Measurements from ENCODE around the gene TNK2. TPM values are rescaled to one million over a fixed set of nuclear protein-coding genes. Genes with fewer than 3 reads are reported as not detected.
A peak's percentile ranks its signal among the peaks of the same experiment; 100 is the strongest.
"Not testable (repeated sequence)": the region's sequence is repeated elsewhere in the genome, so short reads cannot be mapped to it uniquely, and the experiment has no call there.

Gene TNK2
- total RNA-seq, 5 donors from 2014 or later (not counting 1 experiment from before 2014, with no cell fraction given), result 159 to 198 (median 181) TPM

DNA sequence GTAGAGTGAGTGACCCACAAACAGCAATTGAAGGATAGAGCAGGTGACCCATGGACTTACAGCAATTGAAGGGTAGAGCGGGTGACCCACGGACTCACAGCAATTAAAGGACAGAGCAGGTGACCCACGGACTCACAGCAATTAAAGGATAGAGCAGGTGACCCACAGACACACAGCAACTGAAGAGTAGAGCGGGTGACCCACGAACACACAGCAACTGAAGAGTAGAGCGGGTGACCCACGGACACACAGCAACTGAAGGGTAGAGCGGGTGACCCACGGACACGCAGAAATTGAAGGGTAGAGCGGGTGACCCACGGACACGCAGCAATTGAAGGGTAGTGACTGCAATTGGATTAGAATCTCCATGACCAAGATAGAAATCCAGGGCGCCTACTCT, 9.8 kb upstream of the TNK2 start:
- Mint-ChIP-seq H3K36me3 (no peaks in the 10 kb centered on the region), H3K4me3 (no peak overlapping the region), H3K27me3 (peaks cover 0 to 15% of the 10 kb centered on the region in 2 donors), H3K4me1 (peaks cover 13 to 16% (median 14%) of the 10 kb centered on the region in 3 donors), H3K27ac (no peak overlapping the region), H3K9me3 (no peaks in the 10 kb centered on the region)
- peaks cover 3 to 9% of the 10 kb centered on the region in 2 experiments for H3K4me1 ChIP-seq (ENCODE audit: control insufficient read depth in 1 of 2, extremely low read depth in 1 of 2, insufficient read depth in 2 of 2, low read length in 2 of 2)
- POLR2A ChIA-PET, result no interaction called here
- no peak overlapping the region for H3K4me3 ChIP-seq (ENCODE audit: control insufficient read depth in 1 of 2, extremely low read depth in 1 of 2, low read length in 1 of 2)
- WGBS (ENCODE audit: insufficient coverage), result 89% methylated on average over 7 of the region's 14 CpGs
- H3K27ac ChIP-seq (ENCODE audit: low read length), result no peak overlapping the region
- DNase-seq, result no peak
- CTCF ChIA-PET, result interaction anchor here in 1 of 2 donors (1.8 kb wide), 1 partner anchor 24 kb away, joined by 5 read pairs; no protein-coding TSS in a partner anchor
- H3K36me3 ChIP-seq (ENCODE audit: control insufficient read depth in 2 of 2, extremely low read depth in 1 of 2, insufficient read depth in 1 of 2, low read length in 1 of 2), result no peaks in the 10 kb centered on the region
- peaks cover 0 to 11% of the 10 kb centered on the region in 2 experiments for H3K27me3 ChIP-seq (replicated peaks in 1 of 2; ENCODE audit: control insufficient read depth in 2 of 2, extremely low read depth in 1 of 2, insufficient read depth in 2 of 2, low read length in 1 of 2)
- ATAC-seq (replicated peaks in 1 of 4), result no peak
- H3K9me3 ChIP-seq, result no peaks in the 10 kb centered on the region

DNA sequence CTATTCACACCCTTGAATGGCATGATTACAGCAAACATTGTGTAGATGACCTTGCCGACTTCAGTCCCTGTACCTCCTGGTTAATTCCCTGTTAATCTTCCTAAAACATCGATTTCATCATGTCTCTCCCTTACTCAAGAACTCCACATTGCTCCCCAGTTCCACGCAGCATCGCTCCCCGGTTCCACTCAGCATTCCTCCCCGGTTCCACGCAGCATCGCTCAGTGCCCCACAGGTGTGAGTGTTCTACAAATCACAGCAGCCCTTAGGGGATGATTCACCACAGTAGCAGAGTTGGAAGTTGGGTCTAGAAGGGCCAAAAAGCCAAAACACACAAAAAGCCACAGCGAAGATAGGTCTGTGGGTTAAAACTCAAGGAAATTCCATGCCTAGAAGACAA, 8.6 kb upstream of the TNK2 start:
- H3K27ac Mint-ChIP-seq, result no peak overlapping the region
- H3K27me3 Mint-ChIP-seq, result peaks cover 0 to 15% of the 10 kb centered on the region in 2 donors
- H3K4me1 ChIP-seq (ENCODE audit: control insufficient read depth in 1 of 2, extremely low read depth in 1 of 2, insufficient read depth in 2 of 2, low read length in 2 of 2), result peaks cover 3 to 9% of the 10 kb centered on the region in 2 experiments
- no peak overlapping the region for H3K4me3 Mint-ChIP-seq
- H3K9me3 Mint-ChIP-seq, result no peaks in the 10 kb centered on the region
- H3K36me3 Mint-ChIP-seq, result no peaks in the 10 kb centered on the region
- H3K27me3 ChIP-seq (replicated peaks in 1 of 2; ENCODE audit: control insufficient read depth in 2 of 2, extremely low read depth in 1 of 2, insufficient read depth in 2 of 2, low read length in 1 of 2), result peaks cover 0 to 11% of the 10 kb centered on the region in 2 experiments
- no peaks in the 10 kb centered on the region for H3K36me3 ChIP-seq (ENCODE audit: control insufficient read depth in 2 of 2, extremely low read depth in 1 of 2, insufficient read depth in 1 of 2, low read length in 1 of 2)
- H3K27ac ChIP-seq (ENCODE audit: low read length), result no peak overlapping the region
- no peaks in the 10 kb centered on the region for H3K9me3 ChIP-seq
- H3K4me3 ChIP-seq (ENCODE audit: control insufficient read depth in 1 of 2, extremely low read depth in 1 of 2, low read length in 1 of 2), result no peak overlapping the region
- WGBS (ENCODE audit: insufficient coverage), result 86% methylated on average over 9 of the region's 9 CpGs
- ChIA-PET CTCF (interaction anchor here in 1 of 2 donors (2.1 to 3.2 kb wide), 3 partner anchors 10 to 58 kb away, joined by 6 to 22 read pairs (median 17); no protein-coding TSS in a partner anchor), POLR2A (no interaction called here)
- peaks cover 13 to 16% (median 14%) of the 10 kb centered on the region in 3 donors for H3K4me1 Mint-ChIP-seq
- ATAC-seq (replicated peaks in 1 of 4), result no peak
- no peak for DNase-seq

DNA sequence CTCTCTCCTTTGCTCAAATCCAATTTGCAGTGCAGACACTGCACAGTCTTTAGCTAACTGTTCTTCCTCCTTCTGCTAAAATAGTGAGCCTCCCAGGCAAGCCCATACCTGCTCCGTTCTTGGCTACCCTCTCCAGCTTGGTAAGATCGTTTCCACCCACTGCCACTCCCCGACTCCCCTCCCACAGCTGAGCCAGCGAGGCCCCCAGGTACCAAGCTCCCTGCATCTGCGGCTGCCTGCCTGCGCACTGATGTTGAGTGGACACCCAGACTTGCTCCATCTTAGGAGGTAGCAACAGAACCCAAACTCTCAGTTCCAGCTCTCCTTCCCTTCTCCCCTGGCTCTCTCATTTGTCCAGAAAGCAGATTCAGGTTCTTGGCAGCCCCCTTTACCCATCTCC, 7.9 kb upstream of the TNK2 start:
- H3K4me1 Mint-ChIP-seq, result peaks cover 13 to 16% (median 14%) of the 10 kb centered on the region in 3 donors
- ChIA-PET POLR2A (interaction anchor here in 1 of 2 donors (0.5 to 0.6 kb wide), 2 partner anchors 12 to 347 kb away, joined by 3 to 9 read pairs; no protein-coding TSS in a partner anchor), CTCF (interaction anchor here (0.6 to 3.2 kb wide), 8 partner anchors 9 to 498 kb away, joined by 3 to 22 read pairs (median 6); no protein-coding TSS in a partner anchor)
- ATAC-seq (replicated peaks in 1 of 4), result no peak
- H3K36me3 Mint-ChIP-seq, result no peaks in the 10 kb centered on the region
- H3K9me3 Mint-ChIP-seq, result no peaks in the 10 kb centered on the region
- Histone ChIP-seq H3K36me3 (ENCODE audit: control insufficient read depth in 2 of 2, extremely low read depth in 1 of 2, insufficient read depth in 1 of 2, low read length in 1 of 2) (no peaks in the 10 kb centered on the region), H3K27me3 (replicated peaks in 1 of 2; ENCODE audit: control insufficient read depth in 2 of 2, extremely low read depth in 1 of 2, insufficient read depth in 2 of 2, low read length in 1 of 2) (peaks cover 0 to 11% of the 10 kb centered on the region in 2 experiments), H3K27ac (ENCODE audit: low read length) (no peak overlapping the region), H3K4me1 (ENCODE audit: control insufficient read depth in 1 of 2, extremely low read depth in 1 of 2, insufficient read depth in 2 of 2, low read length in 2 of 2) (peaks cover 3 to 9% of the 10 kb centered on the region in 2 experiments), H3K9me3 (no peaks in the 10 kb centered on the region), H3K4me3 (ENCODE audit: control insufficient read depth in 1 of 2, extremely low read depth in 1 of 2, low read length in 1 of 2) (no peak overlapping the region)
- 78% methylated on average over 6 of the region's 6 CpGs for WGBS (ENCODE audit: insufficient coverage)
- no peak for DNase-seq
- H3K27me3 Mint-ChIP-seq, result peaks cover 0 to 15% of the 10 kb centered on the region in 2 donors
- H3K4me3 Mint-ChIP-seq, result no peak overlapping the region
- no peak overlapping the region for H3K27ac Mint-ChIP-seq

DNA sequence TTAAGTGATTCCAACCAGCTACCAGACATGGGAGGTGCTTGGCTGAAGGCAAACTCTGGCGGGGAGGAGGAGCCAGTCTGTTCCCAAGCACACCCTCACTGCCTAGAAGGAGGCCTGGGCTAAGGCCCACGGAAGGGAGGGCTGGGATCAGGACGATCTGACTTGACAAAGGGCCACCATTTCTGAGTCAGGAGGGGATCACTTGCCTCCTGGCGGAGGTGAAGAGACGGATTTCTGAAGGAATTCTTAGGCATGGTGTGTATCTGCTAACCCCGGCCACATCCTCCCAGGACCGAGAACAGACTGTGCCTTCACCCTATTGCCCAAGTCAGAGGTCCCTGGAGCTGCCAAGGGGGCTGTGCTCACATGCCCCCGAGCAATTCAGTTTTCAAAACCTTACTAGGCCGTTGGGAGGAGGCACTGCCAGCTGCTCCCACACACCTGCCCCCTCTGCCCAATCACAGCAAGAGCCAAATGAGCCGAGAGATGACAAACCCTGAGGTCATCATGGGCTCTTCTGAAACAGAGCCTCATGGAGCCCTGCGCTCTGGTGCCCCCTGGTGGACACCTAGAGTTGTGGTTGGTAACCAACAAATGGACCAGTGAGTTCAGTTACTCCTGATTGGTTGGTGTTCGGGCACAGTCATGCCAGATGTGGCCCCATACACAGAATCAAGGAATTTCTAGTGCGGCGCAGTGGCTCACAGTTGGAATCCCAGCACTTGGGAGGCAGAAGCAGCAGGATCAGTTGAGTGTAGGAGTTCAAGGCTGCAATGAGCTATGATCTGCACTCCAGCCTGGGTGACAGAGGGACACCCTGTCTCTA, 6.5 kb upstream of the TNK2 start:
- Histone ChIP-seq H3K36me3 (ENCODE audit: control insufficient read depth in 2 of 2, extremely low read depth in 1 of 2, insufficient read depth in 1 of 2, low read length in 1 of 2) (no peaks in the 10 kb centered on the region), H3K9me3 (no peaks in the 10 kb centered on the region), H3K4me1 (ENCODE audit: control insufficient read depth in 1 of 2, extremely low read depth in 1 of 2, insufficient read depth in 2 of 2, low read length in 2 of 2) (peaks cover 6 to 16% of the 10 kb centered on the region in 2 experiments), H3K27me3 (replicated peaks in 1 of 2; ENCODE audit: control insufficient read depth in 2 of 2, extremely low read depth in 1 of 2, insufficient read depth in 2 of 2, low read length in 1 of 2) (peaks cover 0 to 11% of the 10 kb centered on the region in 2 experiments), H3K4me3 (ENCODE audit: control insufficient read depth in 1 of 2, extremely low read depth in 1 of 2, low read length in 1 of 2) (no peak overlapping the region), H3K27ac (ENCODE audit: low read length) (peak overlapping the region; percentile 20)
- H3K4me3 Mint-ChIP-seq, result no peak overlapping the region
- ChIA-PET POLR2A (interaction anchor here in 1 of 2 donors (0.6 kb wide), 1 partner anchor 12 kb away, joined by 9 read pairs; no protein-coding TSS in a partner anchor), CTCF (interaction anchor here (0.5 to 3.2 kb wide), 17 partner anchors 8 to 62 kb away, joined by 3 to 22 read pairs (median 3); no protein-coding TSS in a partner anchor)
- H3K4me1 Mint-ChIP-seq, result peaks cover 14 to 17% (median 15%) of the 10 kb centered on the region in 3 donors
- no peaks in the 10 kb centered on the region for H3K9me3 Mint-ChIP-seq
- peak; percentile 81 to 95 (median 89) for DNase-seq
- 24% methylated on average over 10 of the region's 14 CpGs for WGBS (ENCODE audit: insufficient coverage)
- ATAC-seq (replicated peaks in 1 of 4), result peak; percentile 93 to 97 (median 96)
- peak overlapping the region in 1 of 2 donors; percentile 57 for H3K27ac Mint-ChIP-seq
- H3K36me3 Mint-ChIP-seq, result no peaks in the 10 kb centered on the region
- H3K27me3 Mint-ChIP-seq, result peaks cover 0 to 15% of the 10 kb centered on the region in 2 donors

DNA sequence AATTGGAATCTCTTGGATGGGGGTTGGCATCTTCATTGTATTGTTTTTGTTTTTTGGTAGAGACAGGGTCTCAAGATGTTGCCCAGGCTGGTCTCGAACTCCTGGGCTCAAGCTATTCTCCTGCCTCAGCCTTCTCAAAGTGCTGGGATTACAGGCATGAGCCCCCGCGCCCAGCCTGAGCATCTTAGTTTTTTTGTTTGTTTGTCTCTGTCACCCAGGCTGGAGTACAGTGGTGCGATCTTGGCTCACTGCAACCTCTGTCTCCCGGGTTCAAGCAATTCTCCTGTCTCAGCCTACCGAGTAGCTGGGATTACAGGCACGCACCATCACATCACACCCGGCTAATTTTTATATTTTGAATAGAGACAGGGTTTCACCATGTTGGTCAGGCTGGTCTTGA, 5.8 kb upstream of the TNK2 start:
- not testable (repeated sequence) for H3K36me3 Mint-ChIP-seq; H3K9me3 Mint-ChIP-seq; H3K4me3 ChIP-seq (ENCODE audit: control insufficient read depth in 1 of 2, extremely low read depth in 1 of 2, low read length in 1 of 2); DNase-seq; ATAC-seq (replicated peaks in 1 of 4); H3K4me3 Mint-ChIP-seq; H3K36me3 ChIP-seq (ENCODE audit: control insufficient read depth in 2 of 2, extremely low read depth in 1 of 2, insufficient read depth in 1 of 2, low read length in 1 of 2); H3K9me3 ChIP-seq; H3K27ac ChIP-seq (ENCODE audit: low read length)
- H3K27ac Mint-ChIP-seq, result peak overlapping the region in 1 of 2 donors; percentile 57
- H3K4me1 Mint-ChIP-seq, result peaks cover 8 to 13% (median 11%) of the 10 kb centered on the region in 3 donors
- Histone ChIP-seq H3K27me3 (replicated peaks in 1 of 2; ENCODE audit: control insufficient read depth in 2 of 2, extremely low read depth in 1 of 2, insufficient read depth in 2 of 2, low read length in 1 of 2) (peaks cover 0 to 11% of the 10 kb centered on the region in 2 experiments), H3K4me1 (ENCODE audit: control insufficient read depth in 1 of 2, extremely low read depth in 1 of 2, insufficient read depth in 2 of 2, low read length in 2 of 2) (peaks cover 6 to 18% of the 10 kb centered on the region in 2 experiments)
- POLR2A ChIA-PET, result interaction anchor here in 1 of 2 donors (0.5 kb wide), 1 partner anchor 20 kb away, joined by 3 read pairs; no protein-coding TSS in a partner anchor
- 100% methylated on average over 4 of the region's 8 CpGs for WGBS (ENCODE audit: insufficient coverage)
- CTCF ChIA-PET, result interaction anchor here (0.5 to 3.2 kb wide), 8 partner anchors 18 to 58 kb away, joined by 3 to 17 read pairs (median 4); no protein-coding TSS in a partner anchor
- peaks cover 0 to 15% of the 10 kb centered on the region in 2 donors for H3K27me3 Mint-ChIP-seq

DNA sequence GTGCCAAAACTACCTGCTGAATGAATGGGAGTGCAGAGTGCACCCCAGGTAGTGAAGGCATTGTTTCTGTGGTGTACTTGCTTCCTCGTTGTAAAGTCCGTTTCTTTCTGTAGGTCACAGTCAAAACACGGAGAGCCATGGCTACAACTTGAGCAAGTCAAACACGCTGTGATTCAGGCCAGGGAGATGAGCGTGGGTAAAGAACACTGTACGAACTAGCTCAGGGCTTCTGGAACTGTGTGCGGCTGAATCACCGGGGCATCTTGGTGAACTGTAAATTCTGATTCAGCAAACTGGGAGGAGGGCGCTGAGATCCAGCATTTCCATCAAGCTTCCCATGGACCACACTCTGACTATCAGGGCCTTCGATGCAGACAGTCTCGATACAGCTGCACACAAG, 5.0 kb upstream of the TNK2 start:
- Histone ChIP-seq H3K9me3 (no peaks in the 10 kb centered on the region), H3K27me3 (replicated peaks in 1 of 2; ENCODE audit: control insufficient read depth in 2 of 2, extremely low read depth in 1 of 2, insufficient read depth in 2 of 2, low read length in 1 of 2) (peaks cover 0 to 11% of the 10 kb centered on the region in 2 experiments), H3K27ac (ENCODE audit: low read length) (no peak overlapping the region), H3K4me3 (ENCODE audit: control insufficient read depth in 1 of 2, extremely low read depth in 1 of 2, low read length in 1 of 2) (no peak overlapping the region), H3K36me3 (ENCODE audit: control insufficient read depth in 2 of 2, extremely low read depth in 1 of 2, insufficient read depth in 1 of 2, low read length in 1 of 2) (no peaks in the 10 kb centered on the region), H3K4me1 (ENCODE audit: control insufficient read depth in 1 of 2, extremely low read depth in 1 of 2, insufficient read depth in 2 of 2, low read length in 2 of 2) (peaks cover 6 to 20% of the 10 kb centered on the region in 2 experiments)
- Mint-ChIP-seq H3K27me3 (peaks cover 0 to 15% of the 10 kb centered on the region in 2 donors), H3K9me3 (no peaks in the 10 kb centered on the region), H3K4me3 (no peak overlapping the region), H3K4me1 (peaks cover 9 to 13% (median 11%) of the 10 kb centered on the region in 3 donors), H3K36me3 (no peaks in the 10 kb centered on the region), H3K27ac (no peak overlapping the region)
- WGBS (ENCODE audit: insufficient coverage), result 91% methylated on average over 11 of the region's 11 CpGs
- POLR2A ChIA-PET, result interaction anchor here in 1 of 2 donors (0.5 kb wide), 1 partner anchor 20 kb away, joined by 3 read pairs; no protein-coding TSS in a partner anchor
- CTCF ChIA-PET, result interaction anchor here (0.6 to 2.0 kb wide), 5 partner anchors 19 to 457 kb away, joined by 3 to 6 read pairs (median 5); no protein-coding TSS in a partner anchor
- DNase-seq (no peak), ATAC-seq (replicated peaks in 1 of 4) (no peak)

Data from T-cell (primary cell).